ENCODE results near the gene CTSL. TPM values are rescaled to one million over a fixed set of nuclear protein-coding genes. Genes with fewer than 3 reads are reported as not detected.

CTSL gene
- total and polyA plus RNA-seq, 2 of the 13 experiments (the other 11 are each of a cell fraction or from before 2014, with no cell fraction given) = 78.1 to 113 TPM

DNA sequence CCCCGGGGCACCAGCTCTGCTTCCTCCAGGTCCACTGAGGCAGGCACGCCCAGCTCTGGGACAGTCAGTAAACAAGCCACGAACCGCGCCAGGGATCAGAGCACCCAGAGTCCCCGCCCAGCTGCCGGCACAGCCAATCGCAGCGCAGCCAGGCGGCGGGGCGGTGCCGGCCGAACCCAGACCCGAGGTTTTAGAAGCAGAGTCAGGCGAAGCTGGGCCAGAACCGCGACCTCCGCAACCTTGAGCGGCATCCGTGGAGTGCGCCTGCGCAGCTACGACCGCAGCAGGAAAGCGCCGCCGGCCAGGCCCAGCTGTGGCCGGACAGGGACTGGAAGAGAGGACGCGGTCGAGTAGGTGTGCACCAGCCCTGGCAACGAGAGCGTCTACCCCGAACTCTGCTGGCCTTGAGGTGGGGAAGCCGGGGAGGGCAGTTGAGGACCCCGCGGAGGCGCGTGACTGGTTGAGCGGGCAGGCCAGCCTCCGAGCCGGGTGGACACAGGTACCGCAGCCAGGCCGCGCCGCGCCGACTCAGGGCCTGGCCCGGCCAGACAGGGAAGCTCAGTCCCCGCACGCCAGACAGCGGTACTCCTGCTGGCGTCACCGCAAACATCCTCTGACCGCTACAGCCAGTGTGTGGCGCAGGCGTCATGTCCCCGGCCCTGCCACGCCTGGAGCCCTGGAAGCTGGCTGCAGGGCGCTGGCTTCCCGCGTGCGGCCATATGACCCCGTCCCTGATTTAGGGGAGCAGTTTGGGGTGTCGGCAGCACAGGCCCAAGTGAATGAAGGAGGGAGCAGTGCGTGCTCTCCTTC is at the start of gene CTSL (continued):
- TF ChIP-seq DBP (CRISPR knock-in tag; IDR thresholded peaks at IDR 0.05; ENCODE audit: not compliant biosample characterization) = no peak
- no peak for TF ChIP-seq ATF6 (CRISPR knock-in tag; conservative IDR thresholded peaks at IDR 0.05)
- TF ChIP-seq, protein P1, sequence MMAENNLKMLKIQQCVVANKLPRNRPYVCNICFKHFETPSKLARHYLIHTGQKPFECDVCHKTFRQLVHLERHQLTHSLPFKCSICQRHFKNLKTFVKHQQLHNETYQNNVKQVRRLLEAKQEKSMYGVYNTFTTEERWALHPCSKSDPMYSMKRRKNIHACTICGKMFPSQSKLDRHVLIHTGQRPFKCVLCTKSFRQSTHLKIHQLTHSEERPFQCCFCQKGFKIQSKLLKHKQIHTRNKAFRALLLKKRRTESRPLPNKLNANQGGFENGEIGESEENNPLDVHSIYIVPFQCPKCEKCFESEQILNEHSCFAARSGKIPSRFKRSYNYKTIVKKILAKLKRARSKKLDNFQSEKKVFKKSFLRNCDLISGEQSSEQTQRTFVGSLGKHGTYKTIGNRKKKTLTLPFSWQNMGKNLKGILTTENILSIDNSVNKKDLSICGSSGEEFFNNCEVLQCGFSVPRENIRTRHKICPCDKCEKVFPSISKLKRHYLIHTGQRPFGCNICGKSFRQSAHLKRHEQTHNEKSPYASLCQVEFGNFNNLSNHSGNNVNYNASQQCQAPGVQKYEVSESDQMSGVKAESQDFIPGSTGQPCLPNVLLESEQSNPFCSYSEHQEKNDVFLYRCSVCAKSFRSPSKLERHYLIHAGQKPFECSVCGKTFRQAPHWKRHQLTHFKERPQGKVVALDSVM (CRISPR knock-in tag; IDR thresholded peaks at IDR 0.05) = peak; percentile 30; the same call in 1 of the 2 replicates
- TF ChIP-seq, protein P2, sequence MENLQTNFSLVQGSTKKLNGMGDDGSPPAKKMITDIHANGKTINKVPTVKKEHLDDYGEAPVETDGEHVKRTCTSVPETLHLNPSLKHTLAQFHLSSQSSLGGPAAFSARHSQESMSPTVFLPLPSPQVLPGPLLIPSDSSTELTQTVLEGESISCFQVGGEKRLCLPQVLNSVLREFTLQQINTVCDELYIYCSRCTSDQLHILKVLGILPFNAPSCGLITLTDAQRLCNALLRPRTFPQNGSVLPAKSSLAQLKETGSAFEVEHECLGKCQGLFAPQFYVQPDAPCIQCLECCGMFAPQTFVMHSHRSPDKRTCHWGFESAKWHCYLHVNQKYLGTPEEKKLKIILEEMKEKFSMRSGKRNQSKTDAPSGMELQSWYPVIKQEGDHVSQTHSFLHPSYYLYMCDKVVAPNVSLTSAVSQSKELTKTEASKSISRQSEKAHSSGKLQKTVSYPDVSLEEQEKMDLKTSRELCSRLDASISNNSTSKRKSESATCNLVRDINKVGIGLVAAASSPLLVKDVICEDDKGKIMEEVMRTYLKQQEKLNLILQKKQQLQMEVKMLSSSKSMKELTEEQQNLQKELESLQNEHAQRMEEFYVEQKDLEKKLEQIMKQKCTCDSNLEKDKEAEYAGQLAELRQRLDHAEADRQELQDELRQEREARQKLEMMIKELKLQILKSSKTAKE (CRISPR knock-in tag; IDR thresholded peaks at IDR 0.05; ENCODE audit: borderline replicate concordance) = peak; percentile 46; the same call in 1 of the 2 replicates
- TF ChIP-seq NBN (conservative IDR thresholded peaks at IDR 0.05) = no peak
- TF ChIP-seq KDM2A (CRISPR knock-in tag; IDR thresholded peaks at IDR 0.05; ENCODE audit: borderline replicate concordance, low read depth) = peak; percentile 90
- TF ChIP-seq TP53 (CRISPR knock-in tag; conservative IDR thresholded peaks at IDR 0.05) = no peak
- peak; percentile 85 for TF ChIP-seq ZBTB21 (CRISPR knock-in tag; IDR thresholded peaks at IDR 0.05)
- no peak; the same call in 1 of the 2 replicates for TF ChIP-seq SIN3A (IDR thresholded peaks at IDR 0.05; ENCODE audit: borderline replicate concordance, low read depth, low read length)
- no peak for TF ChIP-seq PHF20 (CRISPR knock-in tag; IDR thresholded peaks at IDR 0.05)
- no peak for TF ChIP-seq NFE2L2 (IDR thresholded peaks at IDR 0.05; ENCODE audit: low read length)
- TF ChIP-seq ZNF318 (CRISPR knock-in tag; IDR thresholded peaks at IDR 0.05) = 0 out of 2 replicates have a peak, but pooled peaks have one; percentile 18
